Epithelial cell of esophagus (primary cell): ENCODE data around the gene ANKRD62.

ENCODE experiments used
- DNase-seq: peaks from one replicate; pipeline ENCODE4 v3.0.0; 2010; ENCODE audit warnings: low read depth
- H3K4me3 ChIP-seq: 2 replicates; pipeline ENCODE4 v1.5.1; 2011; ENCODE audit warnings: mild to moderate bottlenecking, low read length, control low read depth
- TF ChIP-seq, protein P1 (sequence below): IDR thresholded peaks from 2 replicates; pipeline ENCODE4 v1.5.1; 2011; ENCODE audit warnings: low read depth, mild to moderate bottlenecking, low read length, control low read depth, inconsistent platforms; ENCODE audit not compliant: insufficient read depth; ENCODE audit errors: missing control alignments

The ANKRD62 gene

DNA sequence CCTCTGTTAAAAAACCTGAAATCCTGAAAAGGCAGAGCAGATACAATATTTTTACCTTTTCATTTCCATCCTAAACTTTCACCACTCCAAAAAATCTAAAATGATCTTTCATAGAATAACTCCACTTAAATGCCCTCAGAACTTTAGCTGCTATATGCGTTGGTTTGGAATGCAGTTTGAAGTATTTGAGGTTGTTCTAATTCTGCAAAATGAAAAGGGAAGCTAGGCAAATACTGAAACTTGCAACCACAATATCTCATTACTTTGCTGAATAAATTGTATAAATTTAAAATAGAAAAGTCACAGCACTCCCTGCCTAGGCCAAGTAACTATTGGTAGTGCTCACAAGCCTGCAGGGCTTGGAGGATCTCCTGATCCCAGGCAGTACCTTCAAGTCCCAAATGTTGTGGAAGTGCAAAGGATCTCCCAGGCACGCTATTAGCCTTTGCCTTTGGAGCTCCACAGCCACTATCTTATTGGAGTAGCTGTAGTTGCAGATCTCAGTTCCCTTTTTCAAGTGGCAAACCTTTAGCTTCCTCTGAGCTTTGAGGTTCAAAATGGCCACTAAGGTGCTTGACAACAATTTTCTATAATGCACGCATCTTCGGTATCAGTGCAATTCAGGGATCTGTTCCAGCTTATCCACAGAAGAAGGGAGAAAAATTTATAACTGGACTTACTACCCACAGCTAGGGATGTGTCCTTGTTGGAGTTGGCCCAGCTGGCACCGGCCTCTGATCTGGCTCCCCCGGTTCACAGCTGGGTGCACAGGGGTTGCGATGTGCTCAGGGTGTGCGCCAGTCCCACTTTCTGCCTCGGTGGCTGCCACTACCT, 43.4 kb upstream of the ANKRD62 start:
- DNase-seq: no peak
- no peak overlapping the region for H3K4me3 ChIP-seq
- TF ChIP-seq, protein P1, sequence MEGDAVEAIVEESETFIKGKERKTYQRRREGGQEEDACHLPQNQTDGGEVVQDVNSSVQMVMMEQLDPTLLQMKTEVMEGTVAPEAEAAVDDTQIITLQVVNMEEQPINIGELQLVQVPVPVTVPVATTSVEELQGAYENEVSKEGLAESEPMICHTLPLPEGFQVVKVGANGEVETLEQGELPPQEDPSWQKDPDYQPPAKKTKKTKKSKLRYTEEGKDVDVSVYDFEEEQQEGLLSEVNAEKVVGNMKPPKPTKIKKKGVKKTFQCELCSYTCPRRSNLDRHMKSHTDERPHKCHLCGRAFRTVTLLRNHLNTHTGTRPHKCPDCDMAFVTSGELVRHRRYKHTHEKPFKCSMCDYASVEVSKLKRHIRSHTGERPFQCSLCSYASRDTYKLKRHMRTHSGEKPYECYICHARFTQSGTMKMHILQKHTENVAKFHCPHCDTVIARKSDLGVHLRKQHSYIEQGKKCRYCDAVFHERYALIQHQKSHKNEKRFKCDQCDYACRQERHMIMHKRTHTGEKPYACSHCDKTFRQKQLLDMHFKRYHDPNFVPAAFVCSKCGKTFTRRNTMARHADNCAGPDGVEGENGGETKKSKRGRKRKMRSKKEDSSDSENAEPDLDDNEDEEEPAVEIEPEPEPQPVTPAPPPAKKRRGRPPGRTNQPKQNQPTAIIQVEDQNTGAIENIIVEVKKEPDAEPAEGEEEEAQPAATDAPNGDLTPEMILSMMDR: no peak

DNA sequence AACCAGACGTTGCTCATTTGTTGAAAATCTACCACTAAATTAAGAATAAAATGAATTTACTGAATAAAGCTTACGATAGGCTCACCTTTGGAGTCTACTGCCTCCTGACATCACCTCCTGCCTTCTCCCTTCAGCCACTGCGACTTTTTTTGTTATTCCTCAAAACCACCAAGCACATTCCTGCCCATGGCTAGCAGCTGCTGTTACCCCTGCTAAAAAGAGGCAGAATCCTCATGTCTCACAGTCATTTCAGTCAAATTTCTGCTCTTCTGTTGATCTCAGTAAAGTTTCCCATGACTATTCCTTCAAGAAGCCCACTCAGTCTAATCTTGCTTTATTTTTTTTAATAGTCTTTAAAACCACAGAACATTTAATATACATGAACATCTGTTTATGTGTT, 40.8 kb upstream of the ANKRD62 start:
- DNase-seq: no peak
- TF ChIP-seq, protein P1: no peak
- no peak overlapping the region for H3K4me3 ChIP-seq

DNA sequence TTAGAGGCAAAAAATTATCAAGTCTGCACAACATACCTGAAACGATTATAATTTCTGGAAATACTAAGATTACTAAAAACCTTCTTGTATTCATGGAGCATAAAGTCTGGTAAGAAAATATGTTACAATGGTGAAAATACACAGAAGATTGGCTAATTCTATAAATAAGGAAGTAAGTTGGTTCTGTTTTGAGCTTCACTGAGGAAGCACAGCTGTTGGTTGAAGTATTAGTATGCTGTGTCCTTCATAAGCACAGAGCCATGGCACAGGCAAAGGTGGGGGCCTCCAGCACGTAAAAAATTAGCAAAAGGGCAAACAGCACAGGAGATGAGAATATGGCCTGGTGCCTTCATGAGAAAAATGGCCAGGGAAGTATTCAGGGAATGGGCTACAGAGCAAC, 40.4 kb upstream of the ANKRD62 start:
- TF ChIP-seq, protein P1: no peak
- no peak for DNase-seq
- H3K4me3 ChIP-seq: no peak overlapping the region

DNA sequence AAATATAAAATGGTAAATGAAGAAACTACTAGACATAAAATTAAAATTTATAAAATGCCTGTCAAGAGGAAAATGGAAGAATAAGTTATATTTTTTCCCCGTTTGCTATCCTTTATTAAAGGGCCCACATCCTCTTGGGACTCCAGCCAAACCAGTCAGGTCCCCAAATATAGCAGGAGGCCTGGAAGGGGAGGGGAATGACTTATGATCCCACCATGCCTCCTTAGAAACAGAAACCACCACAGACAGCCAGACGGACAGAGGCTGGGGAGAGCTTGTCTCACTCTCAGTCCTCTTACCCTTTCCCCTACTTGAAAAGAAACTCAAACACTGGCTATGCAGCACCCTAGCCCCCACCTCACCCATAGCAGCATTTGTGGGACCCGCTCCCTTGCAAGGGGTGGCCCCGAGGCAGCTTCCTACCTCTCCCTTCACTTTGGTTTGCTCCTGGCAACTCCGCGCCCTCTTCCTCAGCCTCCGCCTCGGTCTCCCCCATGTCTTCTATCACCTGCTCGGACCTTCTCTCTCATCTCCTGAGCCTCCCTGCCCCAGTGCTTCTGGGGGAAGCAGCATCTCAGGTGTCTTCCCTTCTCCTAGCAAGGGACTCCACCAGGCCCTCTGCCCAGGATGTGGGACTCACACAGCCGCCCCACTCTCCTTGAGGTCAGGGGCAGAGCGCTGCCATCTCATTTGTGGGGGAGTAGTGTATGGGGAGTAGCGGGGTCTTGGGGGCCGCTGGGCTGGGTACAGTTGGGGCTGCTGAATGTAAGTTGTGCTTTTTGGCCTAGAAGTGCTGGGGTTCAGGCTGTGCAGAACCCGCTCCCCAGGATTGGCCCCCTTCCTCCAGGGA, 37.4 kb upstream of the ANKRD62 start:
- TF ChIP-seq, protein P1: no peak
- DNase-seq: no peak
- H3K4me3 ChIP-seq: no peak overlapping the region

DNA sequence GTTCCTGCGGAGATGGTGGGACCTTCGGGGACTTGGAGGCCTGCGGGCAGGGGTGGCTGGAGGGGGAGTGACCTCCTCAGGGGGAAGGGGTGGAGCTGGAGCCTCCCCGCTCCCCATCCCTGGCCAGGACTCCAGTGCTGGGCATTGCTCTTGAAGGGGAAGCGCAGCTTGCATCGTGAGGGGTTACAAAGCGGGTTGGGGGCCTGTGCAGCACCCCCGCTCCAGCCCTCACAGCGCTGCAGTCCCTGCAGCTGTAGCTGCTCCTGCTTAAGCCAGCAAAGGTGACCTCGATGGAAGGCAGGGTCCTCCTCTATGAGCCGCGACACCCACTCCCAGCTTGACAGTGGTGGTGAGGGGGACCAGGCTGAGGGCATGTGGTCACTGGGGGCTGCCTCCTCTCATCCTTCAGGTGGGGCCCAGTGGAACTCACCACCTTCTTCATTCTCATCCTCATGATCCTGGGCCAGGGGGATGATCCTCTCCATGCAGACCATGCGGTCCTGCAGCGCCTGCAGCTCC, 36.7 kb upstream of the ANKRD62 start:
- H3K4me3 ChIP-seq: no peak overlapping the region

DNA sequence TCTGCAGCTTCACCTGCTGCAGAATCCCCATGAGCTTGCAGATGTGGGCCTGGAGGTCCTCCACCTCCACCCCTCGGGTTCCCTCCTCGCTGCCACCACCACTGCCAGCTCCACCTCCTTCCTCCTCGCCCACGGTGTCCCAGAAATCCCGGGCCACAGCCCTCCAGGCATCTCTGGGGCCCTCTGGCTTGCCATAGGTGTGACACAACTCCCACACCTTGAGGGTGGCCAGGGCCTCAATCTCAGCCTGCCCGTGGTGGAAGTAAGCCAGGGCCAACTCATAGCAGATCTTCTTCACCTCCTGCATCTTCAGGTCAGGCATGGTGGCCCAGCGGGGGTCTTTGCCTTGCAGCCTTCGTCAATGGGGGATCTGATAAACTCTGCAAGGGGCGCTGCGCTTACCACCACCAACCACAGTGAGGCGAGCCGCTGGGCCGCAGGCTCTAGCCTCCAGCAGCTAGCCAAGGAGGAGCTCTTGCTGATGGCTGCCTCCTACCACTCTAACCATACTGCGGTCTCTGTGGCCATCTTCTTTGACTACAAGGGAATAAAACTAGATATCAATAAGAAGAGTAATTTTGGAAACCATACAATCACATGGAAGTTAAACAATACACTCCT, 36.1 kb upstream of the ANKRD62 start:
- no peak overlapping the region for H3K4me3 ChIP-seq
- no peak for DNase-seq
- TF ChIP-seq, protein P1: no peak

More for the DNA sequence above, 36.7 kb upstream of the ANKRD62 start:
- DNase-seq: no peak
- TF ChIP-seq, protein P1: no peak
